CD8-positive, alpha-beta memory T cell (primary cell): ENCODE measurements around the gene TMEM121. TPM values are rescaled to one million over a fixed set of nuclear protein-coding genes. Genes with fewer than 3 reads are reported as not detected.

ENCODE experiments used
- CTCF ChIA-PET: fragments of 350-600 bp; sonication (Branson Sonifier 250); formaldehyde crosslinking; loops from one replicate; lab custom pipeline; 2021; ENCODE audit warnings: antibody characterized with exemption; lab: Charles Lee
- POLR2A ChIA-PET: fragments of 350-600 bp; sonication (Branson Sonifier 250); formaldehyde crosslinking; loops from one replicate; lab custom pipeline; 2021; ENCODE audit warnings: antibody characterized with exemption; lab: Charles Lee
- DNase-seq, 5 donors: peaks; one replicate each; pipeline versions ENCODE4 v3.0.0 to v3.0.0-alpha.2; 2020 to 2022; ENCODE audit warnings: mixed read lengths in 1 of 5
- H3K27ac ChIP-seq: one replicate; pipeline ENCODE4 v1.7.0; 2013; ENCODE audit warnings: low read depth, mild to moderate bottlenecking, low read length, moderate library complexity
- H3K27me3 ChIP-seq: 2 replicates; pipeline ENCODE4 v1.7.0; 2013; ENCODE audit warnings: low read length, mild to moderate bottlenecking; ENCODE audit not compliant: insufficient read depth, poor library complexity, severe bottlenecking
- H3K36me3 ChIP-seq: 2 replicates; pipeline ENCODE4 v1.7.0; 2013; ENCODE audit warnings: mild to moderate bottlenecking, low read length, moderate library complexity; ENCODE audit not compliant: insufficient read depth
- H3K4me1 ChIP-seq: 2 replicates; pipeline ENCODE4 v1.7.0; 2013; ENCODE audit warnings: mild to moderate bottlenecking, low read length, moderate library complexity; ENCODE audit not compliant: insufficient read depth
- H3K4me3 ChIP-seq: 2 replicates; pipeline ENCODE4 v1.7.0; 2013; ENCODE audit warnings: mild to moderate bottlenecking, low read length
- H3K9me3 ChIP-seq: 2 replicates; pipeline ENCODE4 v1.7.0; 2013; ENCODE audit warnings: mild to moderate bottlenecking, low read length
- H3K27ac Mint-ChIP-seq, 8 donors: one replicate each; pipeline ENCODE4 v1.8.0; 2020 to 2021; ENCODE audit warnings: mixed read lengths in 8 of 8, mild to moderate bottlenecking in 6 of 8, inconsistent platforms in 3 of 8, moderate library complexity in 3 of 8
- H3K27me3 Mint-ChIP-seq, 2 donors: one replicate each; pipeline ENCODE4 v1.8.0; 2020 to 2021; ENCODE audit warnings: mixed read lengths in 2 of 2, mild to moderate bottlenecking in 1 of 2, moderate library complexity in 1 of 2
- H3K36me3 Mint-ChIP-seq, 3 donors: one replicate each; pipeline ENCODE4 v1.8.0; 2020 to 2021; ENCODE audit warnings: mixed read lengths in 3 of 3, inconsistent platforms in 1 of 3, mild to moderate bottlenecking in 1 of 3
- H3K4me1 Mint-ChIP-seq, 3 donors: one replicate each; pipeline ENCODE4 v1.8.0; 2020 to 2021; ENCODE audit warnings: mixed read lengths in 3 of 3, inconsistent platforms in 1 of 3, mild to moderate bottlenecking in 1 of 3
- H3K4me3 Mint-ChIP-seq, 7 donors: one replicate each; pipeline ENCODE4 v1.8.0; 2020 to 2021; ENCODE audit warnings: mixed read lengths in 7 of 7, mild to moderate bottlenecking in 6 of 7, moderate library complexity in 4 of 7, inconsistent platforms in 2 of 7
- H3K9me3 Mint-ChIP-seq, 5 donors: one replicate each; pipeline ENCODE4 v1.8.0; 2020 to 2022; ENCODE audit warnings: mixed read lengths in 5 of 5, mild to moderate bottlenecking in 3 of 5, moderate library complexity in 2 of 5, inconsistent platforms in 1 of 5
- polyA plus RNA-seq: library from polyadenylated mRNA; unstranded; fragments of 300-500 nt; fragmentation: Illumina TruSeq; gene quantifications from one replicate; pipeline ENCODE4 v1.2.3, GENCODE V29; 2021
- total RNA-seq, 2 experiments: library from RNA; stranded (reverse); gene quantifications; one replicate each; pipeline ENCODE4 v1.2.3, GENCODE V29; 2021

Gene TMEM121
- total and polyA plus RNA-seq, 3 experiments from 2014 or later, result 3.8 to 17.1 (median 14.2) TPM

DNA sequence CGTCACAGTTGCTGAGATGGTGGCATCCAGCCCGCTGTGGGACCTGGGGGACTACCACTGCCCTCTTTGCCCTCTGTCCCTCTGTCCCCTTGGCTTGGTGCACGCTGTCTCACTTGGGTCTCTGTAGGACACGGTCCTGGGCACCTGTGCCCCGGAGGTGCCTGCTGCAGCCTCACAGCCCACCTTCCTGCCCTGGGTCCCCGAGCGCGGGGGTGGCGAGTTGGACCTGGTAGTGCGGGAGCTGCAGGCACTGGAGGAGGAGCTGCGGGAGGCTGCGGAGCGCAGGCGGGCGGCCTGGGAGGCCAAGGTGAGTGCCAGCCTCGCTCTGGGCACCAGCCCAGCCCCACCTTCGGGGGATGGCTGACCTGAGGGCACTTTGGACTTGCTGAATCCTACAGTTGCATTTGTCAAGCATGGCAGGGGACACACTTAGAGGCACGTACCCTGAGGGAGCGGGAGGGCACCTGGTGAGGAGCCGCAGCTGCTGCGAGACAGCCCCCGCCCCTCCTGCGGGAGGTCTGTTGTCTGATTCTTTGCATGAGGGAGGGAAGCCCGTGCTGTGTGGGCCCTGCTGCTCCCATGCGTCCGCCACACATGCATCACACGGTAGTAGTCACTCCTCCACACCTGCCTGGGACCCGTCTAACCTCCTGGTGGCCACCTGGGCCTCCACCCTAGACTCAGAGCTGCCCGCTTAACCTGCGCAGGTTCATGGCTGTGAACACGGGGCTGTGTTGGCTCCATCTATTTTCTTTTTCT lies 28.5 kb upstream of the TMEM121 start:
- H3K27me3 Mint-ChIP-seq, result peaks cover 0 to 8% of the 10 kb centered on the region in 2 donors
- peak overlapping the region in 2 of 7 donors; percentile 42 to 73 for H3K4me3 Mint-ChIP-seq
- H3K9me3 ChIP-seq, result no peaks in the 10 kb centered on the region
- no peaks in the 10 kb centered on the region for H3K27me3 ChIP-seq
- CTCF ChIA-PET, result no interaction called here
- no peaks in the 10 kb centered on the region for H3K9me3 Mint-ChIP-seq
- no peak overlapping the region for H3K27ac ChIP-seq
- no peaks in the 10 kb centered on the region for H3K36me3 ChIP-seq
- peak overlapping the region in 3 of 8 donors; percentile 29 to 74 (median 63) for H3K27ac Mint-ChIP-seq
- peaks cover 0 to 10% (median 0%) of the 10 kb centered on the region in 3 donors for H3K36me3 Mint-ChIP-seq
- H3K4me1 Mint-ChIP-seq, result peaks cover 0 to 3% (median 0%) of the 10 kb centered on the region in 3 donors
- H3K4me1 ChIP-seq, result no peaks in the 10 kb centered on the region
- DNase-seq, result peak in 1 of 5 donors; percentile 47
- POLR2A ChIA-PET, result no interaction called here
- no peak overlapping the region for H3K4me3 ChIP-seq

DNA sequence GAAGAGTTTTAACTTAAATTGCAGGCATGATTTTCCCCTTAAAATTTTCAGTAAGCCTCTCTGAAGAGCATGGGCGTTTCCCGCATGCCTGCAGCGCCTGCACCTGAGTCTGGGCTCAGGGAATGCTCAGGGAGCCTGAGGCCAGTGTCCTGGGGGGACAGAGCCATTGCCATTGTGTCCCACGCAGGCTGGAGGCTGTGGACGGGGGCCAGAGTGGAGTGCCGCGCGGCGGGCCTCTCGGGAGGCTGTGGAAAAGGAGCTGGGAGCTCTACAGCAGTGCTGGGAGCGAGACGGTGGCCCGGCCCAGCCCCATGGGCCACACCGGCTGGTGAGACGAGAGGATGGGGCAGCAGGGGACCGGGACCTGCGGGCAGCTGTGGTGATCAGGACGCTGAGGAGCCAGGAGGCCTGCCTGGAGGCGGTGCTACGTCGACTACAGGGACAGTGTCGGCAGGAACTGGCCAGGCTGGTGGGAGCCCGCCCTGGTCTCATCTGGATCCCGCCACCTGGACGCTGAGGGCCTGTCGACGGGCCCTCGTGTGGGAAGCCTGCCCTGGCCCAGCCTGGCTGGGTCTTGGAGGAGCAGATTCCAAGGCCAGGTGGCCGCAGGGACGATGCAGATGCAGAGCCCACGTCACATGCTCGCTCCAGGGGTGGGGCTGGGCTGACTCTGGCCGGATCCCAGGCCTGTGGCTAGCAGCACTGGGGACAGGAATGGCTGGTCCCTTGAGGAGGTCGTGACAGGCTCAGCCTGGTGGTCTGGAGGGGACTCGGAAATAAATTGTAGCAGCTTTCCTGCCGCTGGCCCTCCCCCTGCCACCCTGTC lies 27.7 kb upstream of the TMEM121 start:
- Histone ChIP-seq H3K4me3 (no peak overlapping the region), H3K4me1 (no peaks in the 10 kb centered on the region), H3K27me3 (no peaks in the 10 kb centered on the region), H3K36me3 (no peaks in the 10 kb centered on the region), H3K9me3 (no peaks in the 10 kb centered on the region), H3K27ac (no peak overlapping the region)
- DNase-seq, result peak in 1 of 5 donors; percentile 46
- H3K4me3 Mint-ChIP-seq, result peak overlapping the region in 1 of 7 donors; percentile 28
- H3K27ac Mint-ChIP-seq, result peak overlapping the region in 3 of 8 donors; percentile 29 to 74 (median 63)
- peaks cover 0 to 5% (median 0%) of the 10 kb centered on the region in 3 donors for H3K36me3 Mint-ChIP-seq
- POLR2A ChIA-PET, result no interaction called here
- peaks cover 3 to 8% of the 10 kb centered on the region in 2 donors for H3K27me3 Mint-ChIP-seq
- H3K9me3 Mint-ChIP-seq, result no peaks in the 10 kb centered on the region
- CTCF ChIA-PET, result no interaction called here
- H3K4me1 Mint-ChIP-seq, result no peaks in the 10 kb centered on the region

DNA sequence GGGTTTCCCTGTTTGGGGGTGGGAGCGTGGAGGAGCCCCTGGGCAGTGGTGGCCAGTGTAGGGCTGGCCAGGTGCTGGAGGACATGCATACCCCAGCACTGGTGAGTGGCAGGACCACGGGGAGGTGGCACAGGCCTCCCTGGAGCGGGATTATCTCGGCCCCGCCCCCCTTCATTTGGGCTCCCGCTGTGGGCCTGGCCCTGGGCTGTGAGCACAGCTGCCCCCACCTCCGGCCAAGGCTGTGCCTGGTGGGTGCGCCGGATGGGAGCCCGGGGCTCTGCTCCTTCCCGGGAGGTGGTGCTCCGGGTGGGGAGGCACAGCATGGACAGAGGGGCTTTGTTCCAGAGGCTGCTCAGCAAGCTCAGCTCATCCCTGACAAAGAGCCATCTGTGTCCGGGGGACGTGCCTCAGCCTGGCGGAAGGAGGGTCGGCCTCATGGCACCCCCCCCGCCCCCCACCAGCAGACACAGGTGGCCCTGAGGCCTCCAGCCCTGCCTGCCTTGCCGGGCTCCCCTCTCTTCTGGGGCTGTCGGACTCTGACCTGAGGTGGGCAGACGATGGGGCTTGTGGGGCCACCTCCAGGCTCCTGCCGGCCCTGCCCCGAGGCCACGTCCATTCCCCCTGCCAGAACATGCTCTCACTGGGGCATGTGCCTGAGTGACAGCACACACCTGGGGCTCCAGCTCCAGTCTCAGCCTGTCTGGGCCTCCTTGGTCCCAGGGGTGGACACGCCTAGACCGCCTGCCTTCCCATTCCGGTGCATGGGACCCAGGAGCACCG lies 26.9 kb upstream of the TMEM121 start:
- H3K36me3 Mint-ChIP-seq, result peaks cover 0 to 3% (median 0%) of the 10 kb centered on the region in 3 donors
- Histone ChIP-seq H3K9me3 (no peaks in the 10 kb centered on the region), H3K4me1 (no peaks in the 10 kb centered on the region), H3K36me3 (no peaks in the 10 kb centered on the region), H3K4me3 (no peak overlapping the region), H3K27me3 (no peaks in the 10 kb centered on the region), H3K27ac (no peak overlapping the region)
- peak overlapping the region in 1 of 7 donors; percentile 28 for H3K4me3 Mint-ChIP-seq
- ChIA-PET POLR2A (no interaction called here), CTCF (interaction anchor here (1.0 to 1.5 kb wide), 2 partner anchors 29 to 148 kb away, joined by 3 to 4 read pairs; no protein-coding TSS in a partner anchor)
- H3K27me3 Mint-ChIP-seq, result peaks cover 3 to 8% of the 10 kb centered on the region in 2 donors
- H3K27ac Mint-ChIP-seq, result peak overlapping the region in 1 of 8 donors; percentile 69
- H3K9me3 Mint-ChIP-seq, result no peaks in the 10 kb centered on the region
- DNase-seq, result peak in 1 of 5 donors; percentile 49
- no peaks in the 10 kb centered on the region for H3K4me1 Mint-ChIP-seq

DNA sequence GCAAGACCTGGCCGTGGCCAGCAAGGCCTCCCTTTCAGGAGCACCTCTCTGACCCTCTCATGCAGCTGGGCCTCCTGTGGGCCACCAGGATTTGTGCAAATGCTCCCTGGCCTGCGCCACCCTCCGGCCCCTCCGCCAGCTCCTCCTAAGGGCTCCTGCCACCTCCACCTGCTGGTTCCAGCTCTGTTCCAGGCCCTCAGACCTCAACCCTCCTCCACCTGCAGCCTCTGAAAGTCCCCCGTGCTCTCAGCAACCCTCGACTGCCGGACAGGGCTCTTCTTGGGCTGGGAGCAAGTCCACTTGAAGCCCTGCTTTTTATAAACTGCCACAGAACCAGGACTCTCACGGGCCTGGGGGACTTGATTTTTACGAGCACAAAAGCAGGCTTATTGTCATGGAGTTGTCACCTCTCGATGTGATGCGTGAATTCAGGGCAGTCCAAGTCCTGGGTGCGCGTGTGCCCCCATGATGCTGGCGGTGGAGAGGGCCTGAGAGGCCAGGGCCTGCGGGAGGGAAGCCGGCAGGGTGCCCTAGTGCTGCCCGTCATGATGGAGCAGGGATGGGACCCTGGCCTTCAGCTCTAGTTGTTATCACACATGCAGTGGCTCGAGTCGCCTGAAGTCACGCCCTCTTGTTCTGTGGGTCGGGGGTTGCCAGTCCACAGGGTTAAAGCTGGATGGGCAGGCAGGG lies 26.2 kb upstream of the TMEM121 start:
- CTCF ChIA-PET, result interaction anchor here (1.0 to 1.5 kb wide), 2 partner anchors 28 to 148 kb away, joined by 3 to 4 read pairs; no protein-coding TSS in a partner anchor
- Mint-ChIP-seq H3K27me3 (peaks cover 3 to 5% of the 10 kb centered on the region in 2 donors), H3K36me3 (peaks cover 0 to 3% (median 0%) of the 10 kb centered on the region in 3 donors), H3K27ac (peak overlapping the region in 2 of 8 donors; percentile 29 to 69), H3K4me3 (no peak overlapping the region), H3K9me3 (no peaks in the 10 kb centered on the region), H3K4me1 (no peaks in the 10 kb centered on the region)
- no peaks in the 10 kb centered on the region for H3K4me1 ChIP-seq
- POLR2A ChIA-PET, result no interaction called here
- no peak overlapping the region for H3K4me3 ChIP-seq
- no peaks in the 10 kb centered on the region for H3K27me3 ChIP-seq
- no peaks in the 10 kb centered on the region for H3K9me3 ChIP-seq
- peak in 1 of 5 donors; percentile 44 for DNase-seq
- no peak overlapping the region for H3K27ac ChIP-seq
- no peaks in the 10 kb centered on the region for H3K36me3 ChIP-seq

DNA sequence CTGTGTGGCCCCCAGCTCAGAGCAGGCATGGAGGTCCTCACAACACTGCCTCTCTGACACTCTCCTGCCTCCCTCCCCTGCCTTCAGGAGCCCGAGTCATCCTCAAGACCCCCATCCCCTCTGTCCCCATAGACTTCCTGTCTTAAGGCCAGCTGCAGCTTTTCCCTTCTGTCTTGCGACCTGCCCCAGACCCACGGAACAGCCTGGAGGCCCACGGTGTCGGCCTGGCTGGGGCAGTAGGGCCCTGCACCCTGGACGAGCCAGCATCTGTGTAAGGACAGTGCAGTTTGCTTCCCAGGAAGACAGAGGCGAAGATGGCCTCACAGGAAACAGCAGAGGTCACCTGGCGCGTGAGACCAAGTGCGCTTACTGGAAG lies 25.7 kb upstream of the TMEM121 start:
- Histone ChIP-seq H3K4me1 (no peaks in the 10 kb centered on the region), H3K27me3 (no peaks in the 10 kb centered on the region), H3K27ac (no peak overlapping the region), H3K4me3 (no peak overlapping the region), H3K9me3 (no peaks in the 10 kb centered on the region), H3K36me3 (no peaks in the 10 kb centered on the region)
- Mint-ChIP-seq H3K27me3 (peaks cover 3 to 5% of the 10 kb centered on the region in 2 donors), H3K4me3 (no peak overlapping the region), H3K9me3 (no peaks in the 10 kb centered on the region), H3K36me3 (peaks cover 0 to 3% (median 0%) of the 10 kb centered on the region in 3 donors), H3K27ac (peak overlapping the region in 2 of 8 donors; percentile 29 to 69), H3K4me1 (no peaks in the 10 kb centered on the region)
- POLR2A ChIA-PET, result no interaction called here
- CTCF ChIA-PET, result interaction anchor here (0.6 to 1.5 kb wide), 2 partner anchors 94 to 149 kb away, joined by 3 to 4 read pairs; no protein-coding TSS in a partner anchor
- DNase-seq, result peak in 1 of 5 donors; percentile 33

DNA sequence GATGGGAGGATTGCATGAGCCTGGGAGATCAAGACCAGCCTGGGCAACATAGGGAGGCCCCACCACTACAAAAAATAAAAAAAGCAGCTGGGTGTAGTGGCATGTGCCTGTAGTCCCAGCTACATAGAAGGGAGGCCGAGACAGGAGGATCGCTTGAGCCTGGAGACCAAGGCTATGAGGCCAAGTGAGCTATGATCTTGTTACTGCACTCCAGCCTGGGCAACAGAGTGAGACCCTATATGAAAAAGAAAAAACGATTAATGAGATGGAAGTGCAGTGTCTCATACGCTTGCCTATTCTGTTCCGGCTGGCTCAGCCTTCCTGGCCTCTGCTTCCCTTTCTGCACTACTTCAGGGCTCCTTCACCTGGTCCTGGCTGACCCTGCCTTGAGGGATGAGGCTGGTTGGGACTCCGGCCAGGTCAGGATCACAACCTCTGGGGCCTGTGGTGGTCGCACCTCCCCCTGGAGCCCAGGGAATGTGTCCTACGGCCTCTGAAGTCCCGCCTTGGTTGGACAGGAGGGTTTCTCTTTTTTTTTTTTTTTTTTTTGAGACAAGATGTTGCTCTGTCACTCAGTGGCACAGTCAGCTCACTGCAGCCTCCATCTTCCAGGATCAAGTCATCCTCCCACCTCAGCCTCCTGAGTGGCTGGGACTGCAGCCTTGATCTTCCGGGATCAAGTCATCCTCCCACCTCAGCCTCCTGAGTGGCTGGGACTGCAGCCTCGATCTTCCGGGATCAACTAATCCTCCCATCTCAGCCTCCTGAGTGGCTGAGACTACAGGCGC lies 24.7 kb upstream of the TMEM121 start:
- peak overlapping the region in 1 of 7 donors; percentile 59 for H3K4me3 Mint-ChIP-seq
- no peaks in the 10 kb centered on the region for H3K4me1 Mint-ChIP-seq
- Histone ChIP-seq H3K4me1 (no peaks in the 10 kb centered on the region), H3K36me3 (no peaks in the 10 kb centered on the region), H3K9me3 (no peaks in the 10 kb centered on the region), H3K27ac (no peak overlapping the region), H3K4me3 (no peak overlapping the region), H3K27me3 (no peaks in the 10 kb centered on the region)
- ChIA-PET POLR2A (no interaction called here), CTCF (interaction anchor here (0.9 kb wide), 1 partner anchor 21 kb away, joined by 3 read pairs; no protein-coding TSS in a partner anchor)
- DNase-seq, result peak in 1 of 5 donors; percentile 18
- peaks cover 3 to 5% of the 10 kb centered on the region in 2 donors for H3K27me3 Mint-ChIP-seq
- H3K27ac Mint-ChIP-seq, result peak overlapping the region in 2 of 8 donors; percentile 10 to 46
- peaks cover 0 to 3% (median 0%) of the 10 kb centered on the region in 3 donors for H3K36me3 Mint-ChIP-seq
- H3K9me3 Mint-ChIP-seq, result no peaks in the 10 kb centered on the region
